ENCODE measurements around the gene FBXW8. TPM values are rescaled to one million over a fixed set of nuclear protein-coding genes. Genes with fewer than 3 reads are reported as not detected.

FBXW8 gene
- total RNA-seq, 1 experiment from 2014 or later = 15.3 TPM

DNA sequence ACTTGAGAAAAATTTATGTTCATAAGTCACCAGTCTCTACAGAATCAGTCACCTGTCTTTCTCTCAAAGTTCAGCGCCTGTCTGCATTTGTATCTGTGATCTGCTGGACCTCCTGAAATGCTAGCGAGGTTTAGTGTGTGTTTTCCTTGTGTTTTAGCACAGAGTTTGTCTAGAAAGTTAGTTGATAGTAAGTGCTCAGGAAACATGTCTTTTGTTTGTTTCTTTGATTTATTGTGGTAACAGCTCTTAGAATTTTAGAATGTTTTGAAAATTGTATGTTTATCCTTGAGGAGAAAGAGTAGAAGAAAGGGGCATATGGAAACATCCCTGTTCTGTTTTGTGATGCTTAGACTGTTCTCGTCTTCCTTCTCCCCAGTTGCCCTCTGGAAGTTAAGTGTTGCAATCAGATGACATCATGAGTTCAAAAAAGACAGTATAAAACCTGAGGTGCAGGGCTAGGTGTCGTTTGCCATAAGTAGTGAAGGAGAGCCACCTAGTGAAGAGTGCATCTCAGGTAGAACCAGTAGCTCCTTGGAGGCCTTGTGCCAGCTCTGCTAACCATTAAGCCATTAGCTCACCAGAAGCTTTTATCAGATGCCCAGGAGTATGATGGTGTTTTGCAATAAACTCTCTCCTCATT, 44.8 kb downstream of the FBXW8 start:
- Histone ChIP-seq H4K20me1 (ENCODE audit: control insufficient read depth, insufficient read depth, insufficient read length) (no peaks in the 10 kb centered on the region), H3K27me3 (ENCODE audit: insufficient read depth, low read length) (no peaks in the 10 kb centered on the region), H2BK5ac (ENCODE audit: insufficient read length, low read length) (no peak overlapping the region), H3K79me2 (ENCODE audit: insufficient read depth, low read length) (no peaks in the 10 kb centered on the region), H3K9ac (ENCODE audit: extremely low read depth, insufficient read length, low read length) (no peak overlapping the region), H2BK15ac (ENCODE audit: low read depth, low read length) (no peak overlapping the region), H3K27ac (ENCODE audit: insufficient read length, low read depth, low read length) (no peak overlapping the region), H3K18ac (ENCODE audit: insufficient read length, low read depth, low read length) (no peak overlapping the region), H3K4me2 (ENCODE audit: insufficient read depth, insufficient read length, low read length) (no peak overlapping the region), H2BK12ac (ENCODE audit: insufficient read length, low read depth, low read length) (no peak overlapping the region), H2BK20ac (ENCODE audit: low read depth, low read length, poor library complexity, severe bottlenecking) (no peak overlapping the region), H3K14ac (ENCODE audit: insufficient read depth, low read length) (no peak overlapping the region), H3K23me2 (ENCODE audit: insufficient read length, low read depth, low read length, poor library complexity, severe bottlenecking) (no peaks in the 10 kb centered on the region), H3K79me1 (ENCODE audit: insufficient read depth, low read depth, low read length, poor library complexity, severe bottlenecking) (no peaks in the 10 kb centered on the region), H4K8ac (replicated peaks; ENCODE audit: insufficient read length, low read depth, low read length) (no peak overlapping the region), H3K9me3 (ENCODE audit: control insufficient read depth, low read depth, low read length) (no peaks in the 10 kb centered on the region), H3T11ph (ENCODE audit: low read length) (no peak overlapping the region), H2BK120ac (ENCODE audit: low read depth, low read length, poor library complexity, severe bottlenecking) (no peak overlapping the region), H4K91ac (ENCODE audit: insufficient read length, low read depth, low read length) (no peak overlapping the region), H2AFZ (ENCODE audit: low read length) (no peak overlapping the region), H3K56ac (ENCODE audit: insufficient read length, low read depth, low read length) (no peak overlapping the region), H3K4ac (ENCODE audit: low read depth, low read length) (no peak overlapping the region), H3K23ac (ENCODE audit: insufficient read length, low read depth, low read length) (no peak overlapping the region), H2AK5ac (ENCODE audit: insufficient read length, low read length) (no peak overlapping the region), H3K4me1 (ENCODE audit: insufficient read depth, low read length) (no peaks in the 10 kb centered on the region), H4K5ac (ENCODE audit: insufficient read length, low read depth, low read length) (no peak overlapping the region)
- Mint-ChIP-seq H3K4me1 (0 out of 4 replicates have a peak, but pooled peaks cover 0 to 3% of the 10 kb centered on the region in 2 experiments), H3K36me3 (ENCODE audit: insufficient read depth in 1 of 3, low read depth in 3 of 3) (no peaks in the 10 kb centered on the region; a peak in 1 of 7 replicates), H3K27me3 (ENCODE audit: low read depth) (no peaks in the 10 kb centered on the region), H3K27ac (no peak overlapping the region), H3K9me3 (no peaks in the 10 kb centered on the region), H3K4me3 (no peak overlapping the region)
- WGBS (ENCODE audit: extremely low coverage, insufficient read length, low lambda C conversion rate) = no CpG with 5 or more reads among the region's 4 CpGs
- TF ChIP-seq, protein P1, sequence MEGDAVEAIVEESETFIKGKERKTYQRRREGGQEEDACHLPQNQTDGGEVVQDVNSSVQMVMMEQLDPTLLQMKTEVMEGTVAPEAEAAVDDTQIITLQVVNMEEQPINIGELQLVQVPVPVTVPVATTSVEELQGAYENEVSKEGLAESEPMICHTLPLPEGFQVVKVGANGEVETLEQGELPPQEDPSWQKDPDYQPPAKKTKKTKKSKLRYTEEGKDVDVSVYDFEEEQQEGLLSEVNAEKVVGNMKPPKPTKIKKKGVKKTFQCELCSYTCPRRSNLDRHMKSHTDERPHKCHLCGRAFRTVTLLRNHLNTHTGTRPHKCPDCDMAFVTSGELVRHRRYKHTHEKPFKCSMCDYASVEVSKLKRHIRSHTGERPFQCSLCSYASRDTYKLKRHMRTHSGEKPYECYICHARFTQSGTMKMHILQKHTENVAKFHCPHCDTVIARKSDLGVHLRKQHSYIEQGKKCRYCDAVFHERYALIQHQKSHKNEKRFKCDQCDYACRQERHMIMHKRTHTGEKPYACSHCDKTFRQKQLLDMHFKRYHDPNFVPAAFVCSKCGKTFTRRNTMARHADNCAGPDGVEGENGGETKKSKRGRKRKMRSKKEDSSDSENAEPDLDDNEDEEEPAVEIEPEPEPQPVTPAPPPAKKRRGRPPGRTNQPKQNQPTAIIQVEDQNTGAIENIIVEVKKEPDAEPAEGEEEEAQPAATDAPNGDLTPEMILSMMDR (conservative IDR thresholded peaks at IDR 0.05) = peak; percentile 46; the same call in 2 of the 3 replicates
- DNase-seq = no peak
